ENCODE results near the gene CHMP3. TPM values are rescaled to one million over a fixed set of nuclear protein-coding genes. Genes with fewer than 3 reads are reported as not detected.

The CHMP3 gene
- total RNA-seq, 1 experiment from 2014 or later, result 63.4 TPM

DNA sequence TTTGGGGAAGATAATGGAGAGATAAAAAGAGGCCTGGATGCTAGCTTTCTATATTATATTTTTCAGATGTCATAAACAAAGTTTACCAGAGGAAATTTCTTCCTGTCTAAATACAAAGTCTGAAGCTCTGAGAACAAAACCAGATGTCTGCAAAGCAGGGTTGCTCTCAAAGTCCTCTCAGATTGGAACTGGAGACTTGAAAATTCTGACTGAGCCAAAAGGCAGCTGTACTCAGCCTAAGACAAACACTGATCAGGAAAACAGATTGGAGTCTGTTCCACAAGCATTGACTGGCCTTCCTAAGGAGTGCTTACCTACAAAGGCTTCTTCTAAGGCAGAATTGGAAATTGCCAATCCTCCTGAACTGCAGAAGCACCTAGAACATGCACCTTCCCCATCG lies 96.9 kb downstream of the CHMP3 start:
- H3K36me3 ChIP-seq (ENCODE audit: control insufficient read depth in 1 of 2, insufficient read depth in 2 of 2, low read length in 2 of 2), result peaks cover 38 to 60% of the 10 kb centered on the region in 2 experiments
- TF ChIP-seq ZFX (IDR thresholded peaks at IDR 0.05), result no peak
- no peak for TF ChIP-seq SP1 (IDR thresholded peaks at IDR 0.05; ENCODE audit: low read depth)
- TF ChIP-seq EZH2 (IDR thresholded peaks at IDR 0.05), result no peak
- no peak for TF ChIP-seq JUND (IDR thresholded peaks at IDR 0.05)
- no peak for TF ChIP-seq SIN3A (IDR thresholded peaks at IDR 0.05; ENCODE audit: low read depth)
- TF ChIP-seq POLR2AphosphoS5 (IDR thresholded peaks at IDR 0.05; ENCODE audit: low read depth, low read length), result no peak
- no peak for TF ChIP-seq SRF (IDR thresholded peaks at IDR 0.05; ENCODE audit: low read depth)
- no peak for TF ChIP-seq ELF1 (IDR thresholded peaks at IDR 0.05; ENCODE audit: borderline replicate concordance, low read depth)
- no peak for TF ChIP-seq CTCF (IDR thresholded peaks at IDR 0.05 in 2 of 3, conservative IDR thresholded peaks at IDR 0.05 in 1 of 3; ENCODE audit: borderline replicate concordance in 1 of 3, insufficient read depth in 1 of 3, low read depth in 2 of 3, low read length in 2 of 3)
- TF ChIP-seq RAD21 (IDR thresholded peaks at IDR 0.05; ENCODE audit: low read depth), result no peak
- no peak for TF ChIP-seq EGR1 (IDR thresholded peaks at IDR 0.05; ENCODE audit: low read depth)
- no peak for TF ChIP-seq ZNF274 (IDR thresholded peaks at IDR 0.05; ENCODE audit: low read depth, low read length)
- TF ChIP-seq ATF3 (IDR thresholded peaks at IDR 0.05), result no peak
- no peak for TF ChIP-seq FOSL1 (IDR thresholded peaks at IDR 0.05; ENCODE audit: low read depth)
- no peak for TF ChIP-seq CEBPB (IDR thresholded peaks at IDR 0.05; ENCODE audit: low read depth)
- TF ChIP-seq, protein P1, sequence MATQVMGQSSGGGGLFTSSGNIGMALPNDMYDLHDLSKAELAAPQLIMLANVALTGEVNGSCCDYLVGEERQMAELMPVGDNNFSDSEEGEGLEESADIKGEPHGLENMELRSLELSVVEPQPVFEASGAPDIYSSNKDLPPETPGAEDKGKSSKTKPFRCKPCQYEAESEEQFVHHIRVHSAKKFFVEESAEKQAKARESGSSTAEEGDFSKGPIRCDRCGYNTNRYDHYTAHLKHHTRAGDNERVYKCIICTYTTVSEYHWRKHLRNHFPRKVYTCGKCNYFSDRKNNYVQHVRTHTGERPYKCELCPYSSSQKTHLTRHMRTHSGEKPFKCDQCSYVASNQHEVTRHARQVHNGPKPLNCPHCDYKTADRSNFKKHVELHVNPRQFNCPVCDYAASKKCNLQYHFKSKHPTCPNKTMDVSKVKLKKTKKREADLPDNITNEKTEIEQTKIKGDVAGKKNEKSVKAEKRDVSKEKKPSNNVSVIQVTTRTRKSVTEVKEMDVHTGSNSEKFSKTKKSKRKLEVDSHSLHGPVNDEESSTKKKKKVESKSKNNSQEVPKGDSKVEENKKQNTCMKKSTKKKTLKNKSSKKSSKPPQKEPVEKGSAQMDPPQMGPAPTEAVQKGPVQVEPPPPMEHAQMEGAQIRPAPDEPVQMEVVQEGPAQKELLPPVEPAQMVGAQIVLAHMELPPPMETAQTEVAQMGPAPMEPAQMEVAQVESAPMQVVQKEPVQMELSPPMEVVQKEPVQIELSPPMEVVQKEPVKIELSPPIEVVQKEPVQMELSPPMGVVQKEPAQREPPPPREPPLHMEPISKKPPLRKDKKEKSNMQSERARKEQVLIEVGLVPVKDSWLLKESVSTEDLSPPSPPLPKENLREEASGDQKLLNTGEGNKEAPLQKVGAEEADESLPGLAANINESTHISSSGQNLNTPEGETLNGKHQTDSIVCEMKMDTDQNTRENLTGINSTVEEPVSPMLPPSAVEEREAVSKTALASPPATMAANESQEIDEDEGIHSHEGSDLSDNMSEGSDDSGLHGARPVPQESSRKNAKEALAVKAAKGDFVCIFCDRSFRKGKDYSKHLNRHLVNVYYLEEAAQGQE (IDR thresholded peaks at IDR 0.05; ENCODE audit: low read depth), result no peak
- TF ChIP-seq YY1 (IDR thresholded peaks at IDR 0.05; ENCODE audit: extremely low read depth, insufficient replicate concordance, low read depth, low read length), result no peak
- no peaks in the 10 kb centered on the region for H3K79me2 ChIP-seq (ENCODE audit: insufficient read depth, low read length)
- H3K4me3 ChIP-seq (replicated peaks in 1 of 2; ENCODE audit: low read depth in 1 of 2, low read length in 2 of 2), result no peak overlapping the region
- ChIA-PET CTCF (no interaction called here), POLR2A (no interaction called here), RAD21 (ENCODE audit: low non-redundant PET in 1 of 2, low total read pairs in 2 of 2, uncharacterized antibody in 2 of 2, unreplicated experiment in 2 of 2) (no interaction called here)
- ATAC-seq (no peak), DNase-seq (ENCODE audit: low read depth, low spot score) (no peak)
- no peak overlapping the region for H2AFZ ChIP-seq (ENCODE audit: low read depth, low read length, poor library complexity, severe bottlenecking)
- H3K4me2 ChIP-seq (ENCODE audit: low read length), result no peak overlapping the region
- no peaks in the 10 kb centered on the region for H3K9me2 ChIP-seq (ENCODE audit: insufficient read depth)
- no peak overlapping the region for H3K27ac ChIP-seq (ENCODE audit: low read depth, low read length)
- no peak overlapping the region for H3K9ac ChIP-seq (ENCODE audit: low read length)
- H3K4me1 ChIP-seq (ENCODE audit: control insufficient read depth in 1 of 2, insufficient read depth in 2 of 2, low read length in 2 of 2), result no peaks in the 10 kb centered on the region
- H3K9me3 ChIP-seq (ENCODE audit: control insufficient read depth in 1 of 2, insufficient read depth in 1 of 2, low read depth in 1 of 2, low read length in 2 of 2), result no peaks in the 10 kb centered on the region
- H4K20me1 ChIP-seq (ENCODE audit: insufficient read depth), result no peaks in the 10 kb centered on the region
- intact Hi-C loops (cut with micrococcal nuclease), result no loop called here
- H3K27me3 ChIP-seq (ENCODE audit: insufficient read depth, low read length), result no peaks in the 10 kb centered on the region
- no TSS peak for BruUV-seq (replicated peaks)

Measured in HCT116 (cell line).